RWPE2 (cell line): ENCODE data around the gene CYB5A.

ENCODE experiments used
- ATAC-seq: fragments of 200-7000 bp; cut with Tn5 transposase; 3 replicates; pipeline ENCODE4 v1.9.1; 2021; ENCODE audit warnings: low read depth
- DNase-seq: peaks from one replicate; pipeline ENCODE4 v3.0.0-alpha.2; 2020; ENCODE audit warnings: low spot score
- H3K27ac ChIP-seq: fragments of 450-650 bp; 2 replicates; pipeline ENCODE4 v1.5.1; 2017; ENCODE audit warnings: mild to moderate bottlenecking; ENCODE audit not compliant: poor library complexity, severe bottlenecking
- H3K27me3 ChIP-seq: fragments of 250-450 bp; sonication (Bioruptor Pico); 2 replicates; pipeline ENCODE4 v1.5.1; 2021; ENCODE audit warnings: mild to moderate bottlenecking, moderate library complexity; ENCODE audit not compliant: insufficient read depth, poor library complexity, severe bottlenecking
- H3K36me3 ChIP-seq: fragments of 250-450 bp; sonication (Bioruptor Pico); 2 replicates; pipeline ENCODE4 v1.5.1; 2020; ENCODE audit warnings: low read depth, mild to moderate bottlenecking, moderate library complexity
- H3K4me1 ChIP-seq: fragments of 250-450 bp; sonication (Bioruptor Pico); 2 replicates; pipeline ENCODE4 v1.5.1; 2021; ENCODE audit warnings: mild to moderate bottlenecking, moderate library complexity; ENCODE audit not compliant: insufficient read depth, poor library complexity, severe bottlenecking
- H3K4me3 ChIP-seq: fragments of 250-450 bp; sonication (Bioruptor Pico); 2 replicates; pipeline ENCODE4 v1.5.1; 2021; ENCODE audit warnings: mild to moderate bottlenecking, moderate library complexity; ENCODE audit not compliant: severe bottlenecking
- H3K9me3 ChIP-seq: fragments of 250-450 bp; sonication (Bioruptor Pico); 2 replicates; pipeline ENCODE4 v1.5.1; 2021; ENCODE audit warnings: mild to moderate bottlenecking, moderate library complexity; ENCODE audit not compliant: severe bottlenecking
- CTCF ChIP-seq: fragments of 450-650 bp; IDR thresholded peaks from one replicate; pipeline ENCODE4 v1.5.1; 2017; ENCODE audit warnings: mild to moderate bottlenecking, moderate library complexity; ENCODE audit not compliant: poor library complexity, severe bottlenecking

Gene CYB5A

GRCh38 chr18:74234326-74235171 is 57.2 kb downstream of the CYB5A start:
- no peaks in the 10 kb centered on the region for H3K36me3 ChIP-seq
- H3K27me3 ChIP-seq: peaks cover 3% of the 10 kb centered on the region
- H3K9me3 ChIP-seq: no peaks in the 10 kb centered on the region
- no peaks in the 10 kb centered on the region for H3K4me1 ChIP-seq
- no peak overlapping the region for H3K4me3 ChIP-seq
- no peak for DNase-seq
- TF ChIP-seq CTCF: no peak
- H3K27ac ChIP-seq: peak overlapping the region; percentile 21
- ATAC-seq: peak; percentile 89

- peaks cover 3% of the 10 kb centered on the region for H3K27me3 ChIP-seq
- no peaks in the 10 kb centered on the region for H3K36me3 ChIP-seq
- no peaks in the 10 kb centered on the region for H3K9me3 ChIP-seq
- peak overlapping the region; percentile 21 for H3K27ac ChIP-seq
- DNase-seq: no peak
- no peak for ATAC-seq
- TF ChIP-seq CTCF: no peak
- H3K4me3 ChIP-seq: no peak overlapping the region
- H3K4me1 ChIP-seq: no peaks in the 10 kb centered on the region
Measured at GRCh38 chr18:74233933-74234325, 57.8 kb downstream of the CYB5A start.

- H3K27ac ChIP-seq: no peak overlapping the region
- no peaks in the 10 kb centered on the region for H3K9me3 ChIP-seq
- no peaks in the 10 kb centered on the region for H3K27me3 ChIP-seq
- no peak for ATAC-seq
- H3K36me3 ChIP-seq: no peaks in the 10 kb centered on the region
- H3K4me3 ChIP-seq: no peak overlapping the region
- H3K4me1 ChIP-seq: no peaks in the 10 kb centered on the region
- DNase-seq: no peak
- TF ChIP-seq CTCF: no peak
Measured at GRCh38 chr18:74230922-74231714, 60.6 kb downstream of the CYB5A start.

GRCh38 chr18:74229891-74230290 is 61.9 kb downstream of the CYB5A start:
- no peaks in the 10 kb centered on the region for H3K4me1 ChIP-seq
- no peak overlapping the region for H3K4me3 ChIP-seq
- no peaks in the 10 kb centered on the region for H3K36me3 ChIP-seq
- DNase-seq (no peak), ATAC-seq (no peak)
- no peaks in the 10 kb centered on the region for H3K9me3 ChIP-seq
- no peak for TF ChIP-seq CTCF
- H3K27ac ChIP-seq: no peak overlapping the region
- H3K27me3 ChIP-seq: no peaks in the 10 kb centered on the region
